B cell (primary cell): Measurements from ENCODE around the gene MICAL3.

ENCODE experiments used
- CTCF ChIP-seq: fragments of 200-600 bp; IDR thresholded peaks from one replicate; pipeline ENCODE4 v1.8.0; 2022; ENCODE audit warnings: antibody characterized with exemption, mild to moderate bottlenecking
- EZH2 ChIP-seq: IDR thresholded peaks from 2 replicates; pipeline ENCODE4 v1.6.1; 2012; ENCODE audit warnings: borderline replicate concordance, low read depth, mild to moderate bottlenecking, moderate library complexity, low read length; ENCODE audit not compliant: insufficient read depth, poor library complexity, severe bottlenecking

GRCh38 chr22:17884084-17884483, 140.3 kb downstream of the MICAL3 start:
- TF ChIP-seq CTCF (no peak), EZH2 (no peak)
